GM12878 (cell line): ENCODE data around the gene EPS8L1. TPM values are rescaled to one million over a fixed set of nuclear protein-coding genes. Genes with fewer than 3 reads are reported as not detected.

ENCODE experiments used
- ATAC-seq: fragments of 200-7000 bp; cut with Tn5 transposase; 3 replicates; pipeline ENCODE4 v1.9.1; 2020; ENCODE audit warnings: mild to moderate bottlenecking, moderate library complexity
- BruUV-seq: library from RNA; stranded (reverse); fragments of 400-500 nt; replicated peaks from 2 replicates; lab custom pipeline; 2021; lab: Mats Ljungman, UMichigan
- CTCF ChIA-PET: fragments of 300-600 bp; sonication (Branson Sonifier 250); formaldehyde crosslinking; extraction: SDS; loops from one replicate; lab custom pipeline; 2021; ENCODE audit warnings: inconsistent platforms; lab: Yijun Ruan, JAX
- POLR2A ChIA-PET: fragments of 350-600 bp; formaldehyde crosslinking; extraction: SDS; loops from one replicate; lab custom pipeline; 2021; ENCODE audit warnings: inconsistent platforms; lab: Charles Lee
- RAD21 ChIA-PET: fragments of 300-600 bp; sonication (Branson Sonifier 250); formaldehyde crosslinking; loops from one replicate; lab custom pipeline; 2023; ENCODE audit warnings: antibody characterized with exemption; ENCODE audit not compliant: unreplicated experiment; lab: Charles Lee
- SMC1A ChIA-PET: fragments of 300-600 bp; sonication (Branson Sonifier 250); formaldehyde crosslinking; loops from one replicate; lab custom pipeline; 2023; ENCODE audit not compliant: unreplicated experiment, uncharacterized antibody; lab: Charles Lee
- DNase-seq: peaks from one replicate; pipeline ENCODE4 v3.0.0-alpha.2; 2011; ENCODE audit warnings: low read depth, low spot score
- FAIRE-seq: peaks from 3 replicates; lab custom pipeline; 2011; peaks lifted over from hg19 to GRCh38; lab: Jason Lieb, UNC
- H2AFZ ChIP-seq: 2 replicates; pipeline ENCODE4 v1.6.0; 2011; ENCODE audit warnings: low read depth, low read length, control low read depth; ENCODE audit not compliant: control insufficient read depth
- H3K27ac ChIP-seq: 2 replicates; pipeline ENCODE4 v1.5.1; 2011; ENCODE audit warnings: control low read depth; ENCODE audit not compliant: control insufficient read depth, insufficient read depth
- H3K27me3 ChIP-seq, 2 experiments: replicated peaks in 1 of 2; 2 replicates each; pipeline versions ENCODE4 v1.6.0 to v1.6.1; 2011; ENCODE audit warnings: low read length in 1 of 2; ENCODE audit not compliant: control insufficient read depth in 2 of 2, insufficient read depth in 2 of 2
- H3K36me3 ChIP-seq, 2 experiments: 2 replicates each; pipeline ENCODE4 v1.5.1; 2011; ENCODE audit warnings: low read length in 1 of 2; ENCODE audit not compliant: control insufficient read depth in 2 of 2, insufficient read depth in 2 of 2
- H3K4me1 ChIP-seq: 2 replicates; pipeline ENCODE4 v1.6.1; 2011; ENCODE audit warnings: mild to moderate bottlenecking, low read length, moderate library complexity, mixed read lengths; ENCODE audit not compliant: control insufficient read depth, insufficient read depth
- H3K4me2 ChIP-seq: 2 replicates; pipeline ENCODE4 v1.6.0; 2011; ENCODE audit warnings: control low read depth; ENCODE audit not compliant: control insufficient read depth, insufficient read depth
- H3K4me3 ChIP-seq: fragments of 200-600 bp; sonication (generic); 2 replicates; pipeline ENCODE4 v1.5.1; 2016
- H3K79me2 ChIP-seq: 2 replicates; pipeline ENCODE4 v1.6.0; 2011; ENCODE audit warnings: low read length; ENCODE audit not compliant: control insufficient read depth, insufficient read depth
- H3K9ac ChIP-seq: 2 replicates; pipeline ENCODE4 v1.8.0; 2011; ENCODE audit warnings: low read length, control low read depth, mixed read lengths; ENCODE audit not compliant: control insufficient read depth, insufficient read depth
- H3K9me3 ChIP-seq: replicated peaks from 3 replicates; pipeline ENCODE4 v1.5.1; 2011; ENCODE audit warnings: mild to moderate bottlenecking, low read length; ENCODE audit not compliant: control insufficient read depth, insufficient read depth
- H4K20me1 ChIP-seq: 2 replicates; pipeline ENCODE4 v1.6.0; 2011; ENCODE audit not compliant: control insufficient read depth, insufficient read depth
- DPF2 ChIP-seq: fragments of 450-650 bp; IDR thresholded peaks from 2 replicates; pipeline ENCODE4 v1.6.1; 2017; ENCODE audit warnings: mild to moderate bottlenecking
- MEF2A ChIP-seq: IDR thresholded peaks from 2 replicates; pipeline ENCODE4 v1.6.1; 2011; ENCODE audit warnings: low read depth, mild to moderate bottlenecking, low read length, moderate library complexity; ENCODE audit not compliant: insufficient read depth
- NR2C2 ChIP-seq: IDR thresholded peaks from 2 replicates; pipeline ENCODE4 v1.6.1; 2011; ENCODE audit warnings: borderline replicate concordance, low read depth; ENCODE audit not compliant: control insufficient read depth, insufficient read length
- RAD51 ChIP-seq: fragments of 450-650 bp; IDR thresholded peaks from 2 replicates; pipeline ENCODE4 v1.6.1; 2016; ENCODE audit warnings: moderate library complexity, mild to moderate bottlenecking, inconsistent platforms
- ZNF274 ChIP-seq: IDR thresholded peaks from one replicate; pipeline ENCODE4 v1.8.0; 2011; ENCODE audit not compliant: insufficient read length, insufficient read depth
- WGBS: methylation state at CpG from one replicate; pipeline ENCODE4 v1.1.6; 2016; ENCODE audit warnings: low lambda C conversion rate; ENCODE audit not compliant: insufficient replicate concordance, insufficient coverage; ENCODE audit errors: missing lambda C conversion rate; 5-methylcytosine and 5-hydroxymethylcytosine counted together
- in situ Hi-C: fragments of 300-500 bp; cut with MboI; formaldehyde crosslinking; loops from 9 replicates; pipeline ENCODE4 v1.14.3; 2018; ENCODE audit warnings: mixed read lengths
- intact Hi-C: fragments of 100-400 bp; cut with micrococcal nuclease; formaldehyde crosslinking; loops from one replicate; pipeline ENCODE4 v1.14.2; 2022; ENCODE audit not compliant: unreplicated experiment
- polyA plus RNA-seq, 11 experiments: library from polyadenylated mRNA; depleted of rRNA in 4 of 11; unstranded in 6 of 11; stranded (reverse) in 5 of 11; fragments of >200 nt; fragmentation: Nextera tagmentation in 4 of 11; fragmentation: Illumina TruSeq in 1 of 11; extraction: Ambion mirVana in 4 of 11; extraction: Trizol in 1 of 11; gene quantifications; 1 replicate in 1 of 11; 2 replicates in 10 of 11; pipeline versions ENCODE4 v1.2.1 to v1.2.3, GENCODE V29; 2011 to 2016; ENCODE audit warnings: inconsistent platforms in 2 of 11, missing spikeins in 2 of 11, low read depth in 1 of 11
- total RNA-seq, 4 experiments: library from RNA; depleted of rRNA in 3 of 4; stranded (reverse); fragments of >200 nt in 3 of 4; fragmentation: Illumina TruSeq in 1 of 4; extraction: Trizol in 1 of 4; gene quantifications; 2 replicates each; pipeline versions ENCODE4 v1.2.1 to v1.2.3, GENCODE V29; 2013 to 2021
- TF ChIP-seq, protein P1 (sequence below): fragments of 450-650 bp; conservative IDR thresholded peaks from 2 replicates; pipeline ENCODE4 v1.6.1; 2017; ENCODE audit warnings: mild to moderate bottlenecking, moderate library complexity
- TF ChIP-seq, protein P2 (sequence below): IDR thresholded peaks from 2 replicates; pipeline ENCODE4 v1.6.1; 2012; ENCODE audit warnings: low read depth, low read length, improper control_type of control experiment
- TF ChIP-seq, protein P3 (sequence below): IDR thresholded peaks from 2 replicates; pipeline ENCODE4 v1.6.1; 2011; ENCODE audit warnings: low read depth, low read length, improper control_type of control experiment, borderline replicate concordance

The EPS8L1 gene
- total and polyA plus RNA-seq, 10 of the 15 experiments (the other 5 are each of a cell fraction or from before 2014, with no cell fraction given): 0.68 to 2.2 (median 0.96) TPM; not detected in 2

DNA sequence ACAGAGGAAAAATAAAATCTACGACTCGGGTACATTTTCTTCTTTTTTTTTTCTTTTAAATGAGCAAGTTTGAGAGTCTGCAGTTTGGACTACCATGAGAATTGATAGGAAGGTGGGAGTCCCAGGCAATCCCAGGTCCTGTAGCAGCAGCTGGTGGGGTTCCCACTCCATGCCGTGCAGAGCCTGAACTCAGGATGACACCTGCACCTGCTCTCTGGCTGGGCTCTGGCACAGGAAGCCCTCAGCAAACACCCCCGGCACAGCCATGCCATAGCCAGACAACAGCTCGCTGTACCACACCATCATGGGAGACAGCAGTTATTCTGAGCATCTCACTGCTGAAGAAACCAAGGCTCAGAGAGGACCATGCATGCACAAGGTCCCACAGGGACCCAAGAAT, 31.4 kb upstream of the EPS8L1 start:
- RAD21 ChIA-PET: no interaction called here
- SMC1A ChIA-PET: no interaction called here
- no peaks in the 10 kb centered on the region for H4K20me1 ChIP-seq
- no peak overlapping the region for H3K9ac ChIP-seq
- no peaks in the 10 kb centered on the region for H3K79me2 ChIP-seq
- ATAC-seq: no peak
- in situ Hi-C loops: no loop called here
- no peaks in the 10 kb centered on the region for H3K27me3 ChIP-seq
- H3K9me3 ChIP-seq: no peaks in the 10 kb centered on the region
- intact Hi-C loops: no loop called here
- WGBS: 91% methylated on average over 5 of the region's 5 CpGs
- CTCF ChIA-PET: no interaction called here
- no peak overlapping the region for H2AFZ ChIP-seq
- no peak for DNase-seq
- no peak overlapping the region for H3K4me2 ChIP-seq
- no peak overlapping the region for H3K27ac ChIP-seq
- H3K4me3 ChIP-seq: no peak overlapping the region
- H3K36me3 ChIP-seq: peaks cover 10 to 24% of the 10 kb centered on the region in 2 experiments
- TF ChIP-seq RAD51 (no peak), NR2C2 (no peak), ZNF274 (no peak), DPF2 (no peak), MEF2A (no peak)
- TF ChIP-seq, protein P1, sequence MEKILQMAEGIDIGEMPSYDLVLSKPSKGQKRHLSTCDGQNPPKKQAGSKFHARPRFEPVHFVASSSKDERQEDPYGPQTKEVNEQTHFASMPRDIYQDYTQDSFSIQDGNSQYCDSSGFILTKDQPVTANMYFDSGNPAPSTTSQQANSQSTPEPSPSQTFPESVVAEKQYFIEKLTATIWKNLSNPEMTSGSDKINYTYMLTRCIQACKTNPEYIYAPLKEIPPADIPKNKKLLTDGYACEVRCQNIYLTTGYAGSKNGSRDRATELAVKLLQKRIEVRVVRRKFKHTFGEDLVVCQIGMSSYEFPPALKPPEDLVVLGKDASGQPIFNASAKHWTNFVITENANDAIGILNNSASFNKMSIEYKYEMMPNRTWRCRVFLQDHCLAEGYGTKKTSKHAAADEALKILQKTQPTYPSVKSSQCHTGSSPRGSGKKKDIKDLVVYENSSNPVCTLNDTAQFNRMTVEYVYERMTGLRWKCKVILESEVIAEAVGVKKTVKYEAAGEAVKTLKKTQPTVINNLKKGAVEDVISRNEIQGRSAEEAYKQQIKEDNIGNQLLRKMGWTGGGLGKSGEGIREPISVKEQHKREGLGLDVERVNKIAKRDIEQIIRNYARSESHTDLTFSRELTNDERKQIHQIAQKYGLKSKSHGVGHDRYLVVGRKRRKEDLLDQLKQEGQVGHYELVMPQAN: no peak
- TF ChIP-seq, protein P2, sequence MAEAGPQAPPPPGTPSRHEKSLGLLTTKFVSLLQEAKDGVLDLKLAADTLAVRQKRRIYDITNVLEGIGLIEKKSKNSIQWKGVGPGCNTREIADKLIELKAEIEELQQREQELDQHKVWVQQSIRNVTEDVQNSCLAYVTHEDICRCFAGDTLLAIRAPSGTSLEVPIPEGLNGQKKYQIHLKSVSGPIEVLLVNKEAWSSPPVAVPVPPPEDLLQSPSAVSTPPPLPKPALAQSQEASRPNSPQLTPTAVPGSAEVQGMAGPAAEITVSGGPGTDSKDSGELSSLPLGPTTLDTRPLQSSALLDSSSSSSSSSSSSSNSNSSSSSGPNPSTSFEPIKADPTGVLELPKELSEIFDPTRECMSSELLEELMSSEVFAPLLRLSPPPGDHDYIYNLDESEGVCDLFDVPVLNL: no peak
- TF ChIP-seq, protein P3, sequence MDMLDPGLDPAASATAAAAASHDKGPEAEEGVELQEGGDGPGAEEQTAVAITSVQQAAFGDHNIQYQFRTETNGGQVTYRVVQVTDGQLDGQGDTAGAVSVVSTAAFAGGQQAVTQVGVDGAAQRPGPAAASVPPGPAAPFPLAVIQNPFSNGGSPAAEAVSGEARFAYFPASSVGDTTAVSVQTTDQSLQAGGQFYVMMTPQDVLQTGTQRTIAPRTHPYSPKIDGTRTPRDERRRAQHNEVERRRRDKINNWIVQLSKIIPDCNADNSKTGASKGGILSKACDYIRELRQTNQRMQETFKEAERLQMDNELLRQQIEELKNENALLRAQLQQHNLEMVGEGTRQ: no peak
- POLR2A ChIA-PET: interaction anchor here (0.6 kb wide), 1 partner anchor 232 kb away, joined by 3 read pairs; no protein-coding TSS in a partner anchor
- no TSS peak for BruUV-seq
- FAIRE-seq: no peak
- H3K4me1 ChIP-seq: no peaks in the 10 kb centered on the region
